ENCODE data around the gene ZMIZ1.

- no peak for TF ChIP-seq CTCF (IDR thresholded peaks at IDR 0.05)
- no peak for TF ChIP-seq EP300 (IDR thresholded peaks at IDR 0.05)
- no peak for TF ChIP-seq POLR2A (IDR thresholded peaks at IDR 0.05; ENCODE audit: low read length)
- no peak for TF ChIP-seq RARB (CRISPR knock-in tag; IDR thresholded peaks at IDR 0.05)
- no peak for TF ChIP-seq REST (IDR thresholded peaks at IDR 0.05)
Observed at GRCh38 chr10:79335094-79335469, 266.3 kb downstream of the ZMIZ1 start.
